Tibial nerve (tissue), 4 donors: Measurements from ENCODE around the gene PAM16.

Experiments
- EP300 ChIP-seq, 2 donors: sonication (generic); formaldehyde crosslinking; IDR thresholded peaks; one replicate each; pipeline ENCODE4 v1.6.1; 2017; ENCODE audit warnings: antibody characterized with exemption in 2 of 2, mild to moderate bottlenecking in 1 of 2
- POLR2A ChIP-seq, 2 donors: fragments of 450-650 bp; IDR thresholded peaks; one replicate each; pipeline ENCODE4 v1.6.1; 2017; ENCODE audit warnings: antibody characterized with exemption in 2 of 2, mild to moderate bottlenecking in 2 of 2, moderate library complexity in 2 of 2
- TF ChIP-seq, protein P1 (sequence below), 5 experiments: fragments of 200-600 bp in 3 of 5; fragments of 450-650 bp in 2 of 5; sonication (generic) in 3 of 5; IDR thresholded peaks; one replicate each; pipeline ENCODE4 v1.5.1; 2016 to 2019; ENCODE audit warnings: antibody characterized with exemption in 5 of 5, mild to moderate bottlenecking in 3 of 5, moderate library complexity in 2 of 5

- TF ChIP-seq, protein P1, sequence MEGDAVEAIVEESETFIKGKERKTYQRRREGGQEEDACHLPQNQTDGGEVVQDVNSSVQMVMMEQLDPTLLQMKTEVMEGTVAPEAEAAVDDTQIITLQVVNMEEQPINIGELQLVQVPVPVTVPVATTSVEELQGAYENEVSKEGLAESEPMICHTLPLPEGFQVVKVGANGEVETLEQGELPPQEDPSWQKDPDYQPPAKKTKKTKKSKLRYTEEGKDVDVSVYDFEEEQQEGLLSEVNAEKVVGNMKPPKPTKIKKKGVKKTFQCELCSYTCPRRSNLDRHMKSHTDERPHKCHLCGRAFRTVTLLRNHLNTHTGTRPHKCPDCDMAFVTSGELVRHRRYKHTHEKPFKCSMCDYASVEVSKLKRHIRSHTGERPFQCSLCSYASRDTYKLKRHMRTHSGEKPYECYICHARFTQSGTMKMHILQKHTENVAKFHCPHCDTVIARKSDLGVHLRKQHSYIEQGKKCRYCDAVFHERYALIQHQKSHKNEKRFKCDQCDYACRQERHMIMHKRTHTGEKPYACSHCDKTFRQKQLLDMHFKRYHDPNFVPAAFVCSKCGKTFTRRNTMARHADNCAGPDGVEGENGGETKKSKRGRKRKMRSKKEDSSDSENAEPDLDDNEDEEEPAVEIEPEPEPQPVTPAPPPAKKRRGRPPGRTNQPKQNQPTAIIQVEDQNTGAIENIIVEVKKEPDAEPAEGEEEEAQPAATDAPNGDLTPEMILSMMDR (IDR thresholded peaks at IDR 0.05), result no peak
- TF ChIP-seq EP300 (IDR thresholded peaks at IDR 0.05), result no peak
- TF ChIP-seq POLR2A (IDR thresholded peaks at IDR 0.05), result no peak
Observed at GRCh38 chr16:4389051-4389955, 38.2 kb upstream of the PAM16 start.
